ENCODE measurements around the gene MACF1.

GRCh38 chr1:39509360-39510009 lies 305.0 kb downstream of the MACF1 start:
- TF ChIP-seq RXRA (IDR thresholded peaks at IDR 0.05) (no peak), CTCF (IDR thresholded peaks at IDR 0.05; ENCODE audit: low read depth, low read length, missing input control) (no peak), MAX (IDR thresholded peaks at IDR 0.05) (no peak), FOXA1 (IDR thresholded peaks at IDR 0.05) (no peak), JUND (IDR thresholded peaks at IDR 0.05) (no peak), RAD21 (IDR thresholded peaks at IDR 0.05) (no peak), TAF1 (conservative IDR thresholded peaks at IDR 0.05) (no peak)
